CD8-positive, alpha-beta memory T cell (primary cell): Measurements from ENCODE around the gene TMED6. TPM values are rescaled to one million over a fixed set of nuclear protein-coding genes. Genes with fewer than 3 reads are reported as not detected.
A peak's percentile ranks its signal among the peaks of the same experiment; 100 is the strongest.
"Not testable (repeated sequence)": the region's sequence is repeated elsewhere in the genome, so short reads cannot be mapped to it uniquely, and the experiment has no call there.

Experiments used
- CTCF ChIA-PET: fragments of 350-600 bp; sonication (Branson Sonifier 250); formaldehyde crosslinking; loops from one replicate; lab custom pipeline; 2021; ENCODE audit warnings: antibody characterized with exemption; lab: Charles Lee
- POLR2A ChIA-PET: fragments of 350-600 bp; sonication (Branson Sonifier 250); formaldehyde crosslinking; loops from one replicate; lab custom pipeline; 2021; ENCODE audit warnings: antibody characterized with exemption; lab: Charles Lee
- DNase-seq, 5 donors: peaks; one replicate each; pipeline versions ENCODE4 v3.0.0 to v3.0.0-alpha.2; 2020 to 2022; ENCODE audit warnings: mixed read lengths in 1 of 5
- H3K27ac ChIP-seq: one replicate; pipeline ENCODE4 v1.7.0; 2013; ENCODE audit warnings: low read depth, mild to moderate bottlenecking, low read length, moderate library complexity
- H3K27me3 ChIP-seq: 2 replicates; pipeline ENCODE4 v1.7.0; 2013; ENCODE audit warnings: low read length, mild to moderate bottlenecking; ENCODE audit not compliant: insufficient read depth, poor library complexity, severe bottlenecking
- H3K36me3 ChIP-seq: 2 replicates; pipeline ENCODE4 v1.7.0; 2013; ENCODE audit warnings: mild to moderate bottlenecking, low read length, moderate library complexity; ENCODE audit not compliant: insufficient read depth
- H3K4me1 ChIP-seq: 2 replicates; pipeline ENCODE4 v1.7.0; 2013; ENCODE audit warnings: mild to moderate bottlenecking, low read length, moderate library complexity; ENCODE audit not compliant: insufficient read depth
- H3K4me3 ChIP-seq: 2 replicates; pipeline ENCODE4 v1.7.0; 2013; ENCODE audit warnings: mild to moderate bottlenecking, low read length
- H3K9me3 ChIP-seq: 2 replicates; pipeline ENCODE4 v1.7.0; 2013; ENCODE audit warnings: mild to moderate bottlenecking, low read length
- H3K27ac Mint-ChIP-seq, 8 donors: one replicate each; pipeline ENCODE4 v1.8.0; 2020 to 2021; ENCODE audit warnings: mixed read lengths in 8 of 8, mild to moderate bottlenecking in 6 of 8, inconsistent platforms in 3 of 8, moderate library complexity in 3 of 8
- H3K27me3 Mint-ChIP-seq, 2 donors: one replicate each; pipeline ENCODE4 v1.8.0; 2020 to 2021; ENCODE audit warnings: mixed read lengths in 2 of 2, mild to moderate bottlenecking in 1 of 2, moderate library complexity in 1 of 2
- H3K36me3 Mint-ChIP-seq, 3 donors: one replicate each; pipeline ENCODE4 v1.8.0; 2020 to 2021; ENCODE audit warnings: mixed read lengths in 3 of 3, inconsistent platforms in 1 of 3, mild to moderate bottlenecking in 1 of 3
- H3K4me1 Mint-ChIP-seq, 3 donors: one replicate each; pipeline ENCODE4 v1.8.0; 2020 to 2021; ENCODE audit warnings: mixed read lengths in 3 of 3, inconsistent platforms in 1 of 3, mild to moderate bottlenecking in 1 of 3
- H3K4me3 Mint-ChIP-seq, 7 donors: one replicate each; pipeline ENCODE4 v1.8.0; 2020 to 2021; ENCODE audit warnings: mixed read lengths in 7 of 7, mild to moderate bottlenecking in 6 of 7, moderate library complexity in 4 of 7, inconsistent platforms in 2 of 7
- H3K9me3 Mint-ChIP-seq, 5 donors: one replicate each; pipeline ENCODE4 v1.8.0; 2020 to 2022; ENCODE audit warnings: mixed read lengths in 5 of 5, mild to moderate bottlenecking in 3 of 5, moderate library complexity in 2 of 5, inconsistent platforms in 1 of 5
- polyA plus RNA-seq: library from polyadenylated mRNA; unstranded; fragments of 300-500 nt; fragmentation: Illumina TruSeq; gene quantifications from one replicate; pipeline ENCODE4 v1.2.3, GENCODE V29; 2021
- total RNA-seq, 2 experiments: library from RNA; stranded (reverse); gene quantifications; one replicate each; pipeline ENCODE4 v1.2.3, GENCODE V29; 2021

The TMED6 gene
- total and polyA plus RNA-seq, 3 experiments from 2014 or later, result 0.80 to 1.4 TPM; not detected in 1

DNA sequence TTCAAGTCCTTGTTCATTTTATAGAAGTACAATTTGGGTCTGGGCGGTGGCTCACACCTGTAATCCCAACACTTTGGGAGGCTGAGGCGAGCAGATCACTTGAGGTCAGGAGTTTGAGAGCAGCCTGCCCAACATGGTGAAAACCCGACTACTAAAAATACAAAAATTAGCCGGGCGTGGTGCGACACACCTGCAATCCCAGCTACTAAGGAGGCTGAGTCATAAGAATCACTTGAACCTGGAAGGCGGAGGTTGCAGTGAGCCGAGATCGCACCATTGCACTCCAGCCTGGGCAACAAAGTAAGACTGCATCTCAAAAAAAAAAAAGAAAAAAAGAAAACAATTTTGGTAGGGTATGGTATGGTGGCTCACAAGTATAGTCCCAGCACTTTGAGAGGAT is 8.5 kb upstream of the TMED6 start:
- H3K36me3 Mint-ChIP-seq, result peaks cover 0 to 67% (median 11%) of the 10 kb centered on the region in 3 donors
- H3K9me3 ChIP-seq, H3K27me3 ChIP-seq, H3K27me3 Mint-ChIP-seq, CTCF ChIA-PET, H3K4me3 Mint-ChIP-seq, H3K27ac ChIP-seq, H3K4me3 ChIP-seq, H3K4me1 ChIP-seq, POLR2A ChIA-PET, H3K9me3 Mint-ChIP-seq, DNase-seq: not testable (repeated sequence)
- peaks cover 23% of the 10 kb centered on the region for H3K36me3 ChIP-seq
- H3K4me1 Mint-ChIP-seq, result peaks cover 6 to 11% (median 8%) of the 10 kb centered on the region in 3 donors
- peak overlapping the region in 1 of 8 donors; percentile 47 for H3K27ac Mint-ChIP-seq

DNA sequence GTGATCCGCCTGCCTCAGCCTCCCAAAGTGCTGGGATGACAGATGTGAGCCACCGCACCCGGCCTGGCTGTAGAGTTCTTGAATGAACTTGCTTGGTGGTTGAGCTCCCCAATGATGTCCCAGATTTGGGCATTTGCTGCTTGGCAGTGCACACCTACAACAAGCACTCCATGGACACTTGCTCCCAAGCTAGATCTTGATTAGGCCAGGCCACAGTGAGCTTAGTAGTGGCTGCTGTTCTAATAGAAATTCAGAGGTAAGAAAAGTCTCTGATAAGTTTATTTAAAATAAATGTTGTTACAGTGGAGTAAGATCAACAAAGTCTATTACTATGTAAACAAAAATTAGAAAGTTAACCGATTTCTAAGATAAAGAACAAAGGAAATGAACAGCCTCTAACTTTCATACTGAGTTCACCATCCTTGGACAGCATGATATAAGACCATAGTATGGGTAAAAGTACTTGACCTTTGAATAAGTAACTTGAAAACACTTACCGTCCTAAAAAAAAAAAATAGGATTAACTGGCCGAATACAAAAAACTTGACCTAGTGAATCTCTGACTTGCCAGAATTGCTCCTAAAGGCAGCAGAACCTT is 951 bp downstream of the TMED6 start:
- H3K27ac ChIP-seq, result no peak overlapping the region
- H3K27me3 ChIP-seq, result no peaks in the 10 kb centered on the region
- H3K4me3 ChIP-seq, result no peak overlapping the region
- no peaks in the 10 kb centered on the region for H3K27me3 Mint-ChIP-seq
- no peak for DNase-seq
- H3K9me3 Mint-ChIP-seq, result no peaks in the 10 kb centered on the region
- H3K27ac Mint-ChIP-seq, result peak overlapping the region in 3 of 8 donors; percentile 1 to 47 (median 17)
- ChIA-PET CTCF (no interaction called here), POLR2A (no interaction called here)
- H3K4me1 ChIP-seq, result no peaks in the 10 kb centered on the region
- H3K36me3 Mint-ChIP-seq, result peaks cover 0 to 49% (median 14%) of the 10 kb centered on the region in 3 donors
- H3K36me3 ChIP-seq, result peaks cover 2% of the 10 kb centered on the region
- H3K4me1 Mint-ChIP-seq, result peaks cover 6 to 12% (median 8%) of the 10 kb centered on the region in 3 donors
- H3K9me3 ChIP-seq, result no peaks in the 10 kb centered on the region
- no peak overlapping the region for H3K4me3 Mint-ChIP-seq

DNA sequence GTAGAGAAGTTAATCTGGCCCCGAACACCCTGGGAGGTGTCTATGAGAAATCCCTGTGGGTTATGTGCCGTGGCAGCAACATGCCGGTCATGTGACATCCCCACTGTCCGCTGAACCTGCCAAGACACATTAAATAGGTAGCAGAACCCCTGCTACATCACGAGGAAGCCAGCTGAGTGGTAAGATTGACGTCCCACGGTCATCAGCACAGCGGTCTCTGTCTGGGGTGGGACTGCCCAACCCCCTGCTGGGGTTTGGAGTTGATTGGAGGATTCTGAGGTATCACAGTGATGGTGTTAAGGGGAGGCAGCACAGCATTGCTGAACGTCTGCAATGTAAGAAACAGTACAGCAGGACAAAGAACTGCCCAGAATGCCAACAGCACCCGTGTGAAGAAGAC is 2.0 kb downstream of the TMED6 start:
- no peaks in the 10 kb centered on the region for H3K27me3 ChIP-seq
- H3K9me3 Mint-ChIP-seq, result no peaks in the 10 kb centered on the region
- H3K27me3 Mint-ChIP-seq, result no peaks in the 10 kb centered on the region
- H3K4me3 ChIP-seq, result no peak overlapping the region
- CTCF ChIA-PET, result no interaction called here
- H3K9me3 ChIP-seq, result no peaks in the 10 kb centered on the region
- H3K4me3 Mint-ChIP-seq, result no peak overlapping the region
- no peaks in the 10 kb centered on the region for H3K4me1 ChIP-seq
- H3K4me1 Mint-ChIP-seq, result peaks cover 6 to 17% (median 10%) of the 10 kb centered on the region in 3 donors
- POLR2A ChIA-PET, result no interaction called here
- no peaks in the 10 kb centered on the region for H3K36me3 ChIP-seq
- peak overlapping the region in 2 of 8 donors; percentile 47 to 60 for H3K27ac Mint-ChIP-seq
- H3K27ac ChIP-seq, result no peak overlapping the region
- peaks cover 0 to 43% (median 11%) of the 10 kb centered on the region in 3 donors for H3K36me3 Mint-ChIP-seq
- DNase-seq, result no peak

GRCh38 chr16:69348222-69348621 is 3.4 kb downstream of the TMED6 start:
- no peak for DNase-seq
- H3K27ac Mint-ChIP-seq, result no peak overlapping the region
- H3K27ac ChIP-seq, result no peak overlapping the region
- H3K4me1 ChIP-seq, result no peaks in the 10 kb centered on the region
- H3K4me3 Mint-ChIP-seq, result no peak overlapping the region
- H3K9me3 ChIP-seq, result no peaks in the 10 kb centered on the region
- H3K4me1 Mint-ChIP-seq, result peaks cover 9 to 17% (median 10%) of the 10 kb centered on the region in 3 donors
- peaks cover 5% of the 10 kb centered on the region for H3K36me3 ChIP-seq
- H3K27me3 ChIP-seq, result no peaks in the 10 kb centered on the region
- H3K27me3 Mint-ChIP-seq, result no peaks in the 10 kb centered on the region
- ChIA-PET POLR2A (no interaction called here), CTCF (no interaction called here)
- H3K9me3 Mint-ChIP-seq, result no peaks in the 10 kb centered on the region
- peaks cover 0 to 47% (median 9%) of the 10 kb centered on the region in 3 donors for H3K36me3 Mint-ChIP-seq
- H3K4me3 ChIP-seq, result no peak overlapping the region

DNA sequence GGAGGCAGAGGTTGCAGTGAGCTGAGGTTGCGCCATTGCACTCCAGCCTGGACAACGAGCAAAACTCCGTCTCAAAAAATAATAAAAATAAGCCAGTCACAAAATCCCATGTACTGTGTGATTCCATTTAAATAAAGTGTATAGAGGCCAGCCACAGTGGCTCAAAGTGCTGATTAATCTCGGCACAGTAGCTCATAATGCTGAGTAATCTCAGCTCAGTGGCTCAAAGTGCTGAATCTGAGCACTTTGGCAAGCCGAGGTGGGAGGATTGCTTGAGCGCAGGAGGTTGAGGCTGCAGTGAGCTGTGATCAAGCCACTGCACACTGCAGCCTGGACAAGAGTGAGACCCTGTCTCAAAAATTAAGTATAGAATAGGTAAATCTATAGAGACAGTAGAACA is 4.9 kb downstream of the TMED6 start:
- Mint-ChIP-seq H3K4me1 (peaks cover 14 to 18% (median 14%) of the 10 kb centered on the region in 3 donors), H3K27me3 (no peaks in the 10 kb centered on the region), H3K36me3 (peaks cover 0 to 47% (median 4%) of the 10 kb centered on the region in 3 donors), H3K4me3 (no peak overlapping the region), H3K27ac (peak overlapping the region in 2 of 8 donors; percentile 33 to 75), H3K9me3 (no peaks in the 10 kb centered on the region)
- Histone ChIP-seq H3K4me3 (no peak overlapping the region), H3K36me3 (peaks cover 12% of the 10 kb centered on the region), H3K9me3 (no peaks in the 10 kb centered on the region), H3K27ac (no peak overlapping the region), H3K27me3 (no peaks in the 10 kb centered on the region), H3K4me1 (no peaks in the 10 kb centered on the region)
- ChIA-PET POLR2A (interaction anchor here (0.6 kb wide), 1 partner anchor 958 kb away, joined by 5 read pairs; no protein-coding TSS in a partner anchor), CTCF (no interaction called here)
- DNase-seq, result no peak

DNA sequence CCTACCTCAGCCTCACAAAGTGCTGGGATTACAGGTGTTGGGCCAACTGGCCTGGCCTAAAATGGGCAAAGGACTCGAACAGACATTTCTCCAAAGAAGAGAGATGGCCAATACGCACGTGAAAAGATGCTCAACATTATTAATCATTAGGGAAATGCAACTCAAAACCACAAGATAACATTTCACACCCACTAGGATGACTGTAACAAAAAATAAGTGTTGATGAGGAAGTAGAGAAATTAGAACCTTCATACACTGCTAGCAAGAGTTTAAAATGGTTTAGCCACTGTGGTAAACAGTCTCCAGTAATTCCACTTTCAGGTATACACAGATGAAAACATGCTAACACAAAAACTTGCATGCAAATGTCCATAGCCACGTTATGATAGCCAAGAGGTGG is 5.7 kb downstream of the TMED6 start:
- Histone ChIP-seq H3K27me3 (no peaks in the 10 kb centered on the region), H3K27ac (no peak overlapping the region), H3K36me3 (peaks cover 17% of the 10 kb centered on the region), H3K4me3 (no peak overlapping the region), H3K9me3 (no peaks in the 10 kb centered on the region), H3K4me1 (peaks cover 4% of the 10 kb centered on the region)
- H3K9me3 Mint-ChIP-seq, result no peaks in the 10 kb centered on the region
- ChIA-PET POLR2A (no interaction called here), CTCF (no interaction called here)
- peak overlapping the region; percentile 29 to 66 (median 52) for H3K27ac Mint-ChIP-seq
- peak overlapping the region in 4 of 7 donors; percentile 24 to 59 (median 48) for H3K4me3 Mint-ChIP-seq
- peaks cover 20 to 26% (median 22%) of the 10 kb centered on the region in 3 donors for H3K4me1 Mint-ChIP-seq
- no peak for DNase-seq
- H3K27me3 Mint-ChIP-seq, result no peaks in the 10 kb centered on the region
- H3K36me3 Mint-ChIP-seq, result peaks cover 0 to 48% (median 1%) of the 10 kb centered on the region in 3 donors

DNA sequence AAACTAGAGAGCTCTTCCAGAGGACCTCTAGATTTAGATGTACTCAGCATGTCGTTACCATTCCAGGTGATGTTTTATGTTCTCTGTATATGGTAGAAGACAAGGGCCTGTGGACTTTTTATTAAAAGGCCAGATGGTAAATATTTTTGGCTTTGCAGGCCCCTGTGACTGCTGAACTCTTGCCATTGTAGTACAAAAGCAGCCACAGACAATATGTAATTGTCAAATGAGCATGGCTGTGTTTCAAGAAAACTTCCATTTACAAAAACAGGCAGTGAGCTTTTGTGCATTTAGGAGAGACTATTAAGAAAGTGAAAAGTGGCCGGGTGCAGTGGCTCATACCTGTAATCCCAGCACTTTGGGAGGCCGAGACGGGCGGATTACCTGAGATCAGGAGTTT is 7.4 kb downstream of the TMED6 start:
- H3K27me3 Mint-ChIP-seq, result no peaks in the 10 kb centered on the region
- no peak overlapping the region for H3K27ac Mint-ChIP-seq
- H3K36me3 Mint-ChIP-seq, result peaks cover 0 to 48% (median 1%) of the 10 kb centered on the region in 3 donors

GRCh38 chr16:69340095-69340644 is 11.4 kb downstream of the TMED6 start:
- ChIA-PET CTCF (interaction anchor here (0.9 to 3.2 kb wide), 4 partner anchors 11 to 39 kb away, joined by 3 to 32 read pairs (median 4); partner anchors contain the start of gene PDF), POLR2A (interaction anchor here (0.6 to 2.8 kb wide), 6 partner anchors 10 to 227 kb away, joined by 3 to 20 read pairs (median 3); partner anchors contain the start of gene PDF)
- DNase-seq, result peak in 1 of 5 donors; percentile 8
- Mint-ChIP-seq H3K27ac (peak overlapping the region; percentile 88 to 100 (median 98)), H3K9me3 (no peaks in the 10 kb centered on the region), H3K4me1 (peaks cover 45 to 62% (median 59%) of the 10 kb centered on the region in 3 donors), H3K4me3 (peak overlapping the region; percentile 98 to 100 (median 99)), H3K36me3 (peaks cover 0 to 59% (median 5%) of the 10 kb centered on the region in 3 donors), H3K27me3 (no peaks in the 10 kb centered on the region)
- Histone ChIP-seq H3K36me3 (peaks cover 21% of the 10 kb centered on the region), H3K27ac (peak overlapping the region; percentile 70), H3K9me3 (no peaks in the 10 kb centered on the region), H3K4me1 (peaks cover 32% of the 10 kb centered on the region), H3K4me3 (peak overlapping the region; percentile 86), H3K27me3 (no peaks in the 10 kb centered on the region)

More for the DNA sequence above, 7.4 kb downstream of the TMED6 start:
- Histone ChIP-seq H3K36me3 (peaks cover 17% of the 10 kb centered on the region), H3K27ac (no peak overlapping the region), H3K4me3 (no peak overlapping the region), H3K27me3 (no peaks in the 10 kb centered on the region), H3K9me3 (no peaks in the 10 kb centered on the region), H3K4me1 (peaks cover 13% of the 10 kb centered on the region)
- ChIA-PET CTCF (no interaction called here), POLR2A (no interaction called here)
- Mint-ChIP-seq H3K4me3 (no peak overlapping the region), H3K9me3 (no peaks in the 10 kb centered on the region), H3K4me1 (peaks cover 32 to 43% (median 36%) of the 10 kb centered on the region in 3 donors)
- no peak for DNase-seq
